WTC11 (cell line): ENCODE results near the gene IMMT.

ENCODE experiments used
- ETV6 ChIP-seq: sonication (generic); formaldehyde crosslinking; IDR thresholded peaks from 2 replicates; pipeline ENCODE4 v1.8.1; 2022; ENCODE audit warnings: mild to moderate bottlenecking, missing genetic modification reagents
- IRF1 ChIP-seq: sonication (generic); formaldehyde crosslinking; IDR thresholded peaks from 2 replicates; pipeline ENCODE4 v1.8.0; 2023; ENCODE audit warnings: missing genetic modification reagents
- PREB ChIP-seq: sonication (generic); formaldehyde crosslinking; IDR thresholded peaks from 2 replicates; pipeline ENCODE4 v1.8.1; 2022; ENCODE audit warnings: mild to moderate bottlenecking, missing genetic modification reagents, moderate library complexity, borderline replicate concordance

GRCh38 chr2:86172610-86173009, 22.7 kb downstream of the IMMT start:
- TF ChIP-seq IRF1 (CRISPR knock-in tag) (no peak), PREB (CRISPR knock-in tag) (no peak), ETV6 (CRISPR knock-in tag) (no peak)
